Activated CD8-positive, alpha-beta memory T cell treated with anti-CD3 and anti-CD28 coated beads for 48 hours (primary cell): Measurements from ENCODE around the gene ASB1.

Source experiments
- DNase-seq, 3 experiments: peaks; one replicate each; pipeline ENCODE4 v3.0.0-alpha.2; 2020; ENCODE audit warnings: low read depth in 2 of 3, low spot score in 2 of 3

ASB1 gene, protein sequence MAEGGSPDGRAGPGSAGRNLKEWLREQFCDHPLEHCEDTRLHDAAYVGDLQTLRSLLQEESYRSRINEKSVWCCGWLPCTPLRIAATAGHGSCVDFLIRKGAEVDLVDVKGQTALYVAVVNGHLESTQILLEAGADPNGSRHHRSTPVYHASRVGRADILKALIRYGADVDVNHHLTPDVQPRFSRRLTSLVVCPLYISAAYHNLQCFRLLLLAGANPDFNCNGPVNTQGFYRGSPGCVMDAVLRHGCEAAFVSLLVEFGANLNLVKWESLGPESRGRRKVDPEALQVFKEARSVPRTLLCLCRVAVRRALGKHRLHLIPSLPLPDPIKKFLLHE

DNA sequence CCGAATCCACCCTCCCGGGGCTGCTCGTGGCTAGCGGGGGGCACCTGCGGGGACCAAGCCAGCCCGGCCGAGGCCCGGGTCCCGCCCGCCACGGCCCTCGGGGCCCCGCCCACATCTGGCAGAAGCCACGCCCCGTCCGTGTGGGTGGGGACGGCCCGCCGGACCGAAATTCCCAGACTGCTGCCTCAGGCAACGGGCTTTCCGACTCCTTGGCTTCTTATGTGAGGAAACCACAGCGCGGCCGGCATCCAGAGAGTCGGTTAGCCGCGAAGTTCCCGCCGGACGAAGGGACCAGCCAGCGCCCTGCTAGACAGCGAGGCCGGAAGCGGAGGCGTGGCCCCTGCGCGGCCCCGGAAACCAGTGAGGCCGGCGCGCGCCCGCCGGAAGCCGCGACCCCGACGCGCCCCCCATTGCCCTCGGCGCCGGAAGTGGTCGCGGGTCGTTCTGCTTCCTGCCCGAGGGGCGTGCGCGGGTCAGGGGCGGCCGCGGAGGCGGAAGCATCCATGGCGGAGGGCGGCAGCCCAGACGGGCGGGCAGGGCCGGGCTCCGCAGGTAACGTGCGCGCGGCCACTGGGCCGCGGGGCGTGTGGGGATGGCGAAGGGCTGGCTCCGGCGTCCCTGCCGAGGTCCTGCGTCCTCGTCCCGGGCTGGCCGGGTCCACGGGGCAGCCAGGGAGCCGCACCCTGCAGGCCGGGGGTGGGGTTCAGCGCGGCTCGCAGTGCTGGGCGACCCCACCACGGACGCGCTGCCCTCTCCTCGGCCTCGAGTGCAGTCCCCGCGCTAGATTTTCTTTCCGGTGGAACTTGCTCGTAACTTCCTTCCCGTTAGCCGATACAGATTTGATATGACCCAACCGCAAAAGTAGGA lies at the start of gene ASB1:
TSS of gene ASB1 (plus strand) at position 360 of the 867 bp plus-strand sequence. CDS start at position 504, 144 bp downstream.
- DNase-seq = peak; percentile 64 to 86 (median 82)

DNA sequence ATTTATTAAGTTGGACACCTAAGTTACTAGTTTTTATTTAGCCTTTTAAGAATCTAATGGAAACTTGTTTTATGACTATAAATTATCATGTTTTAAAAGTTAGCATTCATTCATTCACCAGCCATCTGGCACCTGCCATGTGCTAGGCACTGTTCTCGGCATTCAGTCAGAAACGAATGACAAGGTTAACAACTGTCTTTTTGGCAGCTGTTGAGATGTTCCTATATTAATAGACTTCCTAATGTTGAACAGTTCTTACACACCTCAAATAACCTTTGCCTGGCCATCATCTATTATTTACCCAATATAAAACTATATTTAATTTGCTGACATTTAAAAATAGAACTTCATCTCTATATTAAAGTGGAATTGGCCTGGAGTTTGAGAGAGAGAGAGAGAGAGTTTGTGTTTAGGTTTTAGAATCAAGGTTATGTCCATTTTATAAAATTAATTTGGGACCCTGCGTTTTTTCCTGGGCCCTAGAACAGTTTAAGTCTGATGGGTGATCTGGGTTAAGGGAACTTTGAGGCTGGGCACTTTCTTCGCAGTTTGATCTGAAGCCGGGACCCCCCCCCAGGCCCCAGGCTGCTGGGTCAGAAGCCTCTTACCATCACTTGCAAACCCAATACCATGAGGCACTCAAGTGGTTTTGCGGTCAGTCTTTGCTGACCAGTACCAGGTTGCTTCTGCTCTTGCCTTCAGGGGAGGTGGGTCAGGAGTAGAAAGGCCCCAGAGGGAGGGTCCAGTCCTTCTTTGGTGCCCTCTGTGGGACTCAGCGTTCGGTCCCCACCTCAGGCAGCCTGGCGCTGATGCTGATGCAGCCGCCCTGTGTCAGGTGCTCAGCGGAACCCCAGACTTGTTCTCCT lies 48.3 kb upstream of the ASB1 start:
- DNase-seq = no peak

DNA sequence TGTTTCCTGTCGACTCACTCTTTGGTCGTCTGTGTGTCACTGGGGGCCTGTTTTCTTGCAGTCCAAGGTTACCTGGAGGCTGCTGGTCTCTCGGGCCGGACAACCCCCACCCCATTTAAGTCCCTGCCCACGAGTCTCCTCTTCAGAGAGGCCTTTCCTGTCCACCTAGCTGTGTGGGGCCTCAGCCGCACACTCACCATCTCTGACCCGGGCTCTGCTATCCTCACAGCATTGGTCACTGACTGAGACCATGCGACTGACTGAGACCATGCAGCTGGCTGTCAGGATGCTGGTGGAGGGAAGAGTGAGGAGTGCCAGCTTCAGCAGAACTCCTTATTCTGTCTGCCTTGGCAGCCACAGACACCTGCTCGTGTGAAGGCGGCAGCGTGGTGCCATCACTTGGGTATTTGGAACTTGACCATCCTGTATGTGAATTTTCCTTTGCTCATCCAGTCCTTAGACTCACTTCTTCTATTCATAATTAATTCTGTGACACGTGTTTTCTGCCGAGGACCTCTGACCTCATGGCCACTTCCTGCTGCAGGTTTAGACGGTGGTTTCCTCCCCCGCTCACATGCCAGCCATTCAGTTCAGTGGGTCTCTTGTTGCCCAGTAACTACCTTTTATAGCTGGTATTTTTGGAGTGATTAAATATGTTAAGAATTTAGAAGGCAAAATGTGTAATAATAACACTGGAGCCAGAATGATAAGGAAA lies 47.5 kb upstream of the ASB1 start:
- no peak for DNase-seq

DNA sequence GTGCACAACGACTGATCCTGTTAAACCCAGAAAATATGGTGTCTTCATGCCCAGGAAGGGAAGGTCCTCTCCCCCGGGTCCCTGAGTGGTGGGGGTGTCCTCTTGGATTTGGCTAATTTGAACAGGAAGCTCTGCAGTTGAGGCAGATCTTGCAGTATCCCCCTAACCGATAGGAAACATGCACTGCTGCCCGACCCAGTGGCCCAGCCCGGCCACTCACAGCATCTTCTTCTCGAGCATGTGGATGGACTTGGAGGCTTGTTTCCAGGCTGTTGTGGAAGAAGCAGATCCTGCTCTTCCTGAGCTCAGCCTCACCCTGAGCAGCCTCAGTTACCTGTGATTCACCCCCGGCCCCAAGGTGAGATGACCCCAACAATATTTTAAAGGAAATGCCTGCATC lies 46.4 kb upstream of the ASB1 start:
- no peak for DNase-seq

- DNase-seq = no peak
Measured at GRCh38 chr2:238380785-238381184, 45.9 kb upstream of the ASB1 start.

- no peak for DNase-seq
Measured at GRCh38 chr2:238381341-238382115, 45.2 kb upstream of the ASB1 start.

GRCh38 chr2:238382381-238382781 lies 44.3 kb upstream of the ASB1 start:
- no peak for DNase-seq

- DNase-seq = no peak
Measured at GRCh38 chr2:238383135-238383534, 43.6 kb upstream of the ASB1 start.

- DNase-seq = no peak
Measured at GRCh38 chr2:238383743-238384380, 42.9 kb upstream of the ASB1 start.

DNA sequence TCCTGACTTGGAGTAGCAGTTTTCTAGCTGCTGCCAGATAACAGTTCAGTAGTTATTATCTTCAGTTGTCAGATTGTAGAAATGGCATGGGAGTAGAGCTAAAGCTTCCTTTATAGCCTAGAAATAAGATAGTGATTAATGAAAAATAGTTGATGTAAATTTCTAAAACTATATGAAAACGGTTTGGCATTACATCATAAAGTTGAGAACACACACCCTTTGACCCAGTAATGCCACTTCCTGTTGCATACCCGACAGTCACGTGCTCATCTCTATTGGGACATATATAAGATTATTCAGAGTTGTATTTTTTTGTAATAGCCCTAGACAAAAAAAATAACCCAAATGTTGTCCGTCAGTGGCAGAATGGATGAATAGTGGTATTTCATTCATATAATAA lies 39.4 kb upstream of the ASB1 start:
- no peak for DNase-seq

DNA sequence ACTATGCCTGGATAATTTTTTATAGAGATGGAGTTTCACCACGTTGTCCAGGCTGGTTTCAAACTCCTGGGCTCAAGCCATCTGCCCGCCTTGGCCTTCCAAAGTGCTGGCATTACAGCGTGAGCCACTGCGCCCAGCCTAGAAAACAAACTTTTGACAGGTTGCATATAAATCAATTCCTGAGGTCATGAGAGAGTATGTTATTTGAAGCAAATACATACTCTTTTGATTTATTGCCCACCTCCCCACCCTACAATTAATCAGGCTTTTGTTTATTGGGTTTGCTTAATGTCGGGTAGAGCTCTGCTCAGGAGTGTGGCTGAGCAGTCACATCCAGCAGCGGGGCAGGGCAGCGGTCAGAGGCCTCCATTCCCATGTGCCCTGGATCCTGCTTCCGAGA lies 37.9 kb upstream of the ASB1 start:
- no peak for DNase-seq

DNA sequence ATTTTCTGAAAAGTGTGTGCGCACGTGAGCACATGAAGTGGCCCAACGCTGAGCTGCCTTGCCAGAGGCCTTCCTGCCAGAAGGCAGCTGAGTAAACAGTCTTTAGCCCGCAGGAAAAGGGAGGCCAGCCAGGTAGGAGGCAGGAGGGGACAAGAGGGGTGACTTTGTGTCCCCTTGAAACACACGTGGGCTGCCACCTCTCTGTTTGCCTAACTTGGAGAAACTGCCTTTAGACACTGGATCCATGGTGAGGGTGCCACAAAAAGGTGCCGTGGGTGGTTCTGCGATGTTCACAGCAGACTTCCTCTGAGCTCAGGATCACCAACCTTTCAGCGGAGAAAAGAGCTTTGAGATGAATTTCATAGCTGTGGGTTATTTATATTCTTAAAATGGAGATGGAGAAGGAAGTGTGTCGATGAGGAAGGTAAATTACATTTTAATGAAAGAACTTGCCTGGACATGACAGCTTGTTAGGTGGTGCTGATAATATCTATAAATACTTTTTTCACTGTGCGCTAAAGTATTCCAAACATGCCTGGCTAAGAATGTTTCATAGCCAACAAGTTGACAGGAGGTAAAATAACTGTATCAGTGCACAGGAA lies 36.6 kb upstream of the ASB1 start:
- no peak for DNase-seq

- no peak for DNase-seq
Measured at GRCh38 chr2:238391042-238391689, 35.6 kb upstream of the ASB1 start.

GRCh38 chr2:238396663-238397062 lies 30.1 kb upstream of the ASB1 start:
- no peak for DNase-seq

DNA sequence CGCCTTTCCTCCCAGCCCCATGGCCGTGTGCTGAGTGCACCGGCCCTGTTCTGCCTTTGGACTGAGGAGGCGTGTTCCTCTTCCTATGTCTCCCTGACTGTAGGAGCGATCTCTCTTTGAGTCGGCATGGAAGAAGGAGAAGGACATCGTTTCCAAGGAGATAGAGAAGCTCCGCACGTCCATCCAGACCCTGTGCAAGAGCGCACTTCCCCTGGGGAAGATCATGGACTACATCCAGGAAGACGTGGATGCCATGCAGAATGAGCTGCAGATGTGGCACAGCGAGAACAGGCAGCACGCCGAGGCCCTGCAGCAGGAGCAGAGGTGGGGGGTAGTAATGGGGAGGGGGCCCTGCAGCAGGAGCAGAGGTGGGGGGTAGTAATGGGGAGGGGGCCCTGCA lies 29.4 kb upstream of the ASB1 start:
- DNase-seq = no peak

- DNase-seq = no peak
Measured at GRCh38 chr2:238398577-238398976, 28.1 kb upstream of the ASB1 start.

- DNase-seq = no peak
Measured at GRCh38 chr2:238399094-238399493, 27.6 kb upstream of the ASB1 start.

GRCh38 chr2:238401551-238401950 lies 25.2 kb upstream of the ASB1 start:
- DNase-seq = no peak
